Fibroblast of villous mesenchyme (primary cell): ENCODE data around the gene RPS6KC1. TPM values are rescaled to one million over a fixed set of nuclear protein-coding genes. Genes with fewer than 3 reads are reported as not detected.

ENCODE experiments used
- DNase-seq: peaks from one replicate; pipeline ENCODE4 v3.0.0-alpha.2; 2010; ENCODE audit warnings: low read depth
- H3K4me3 ChIP-seq: 2 replicates; pipeline ENCODE4 v1.5.1; 2011; ENCODE audit warnings: low read depth, mild to moderate bottlenecking, low read length
- total RNA-seq: library from RNA; depleted of rRNA; stranded (reverse); fragments of >200 nt; gene quantifications from 2 replicates; pipeline ENCODE4 v1.2.3, GENCODE V29; 2012
- TF ChIP-seq, protein P1 (sequence below): IDR thresholded peaks from 2 replicates; pipeline ENCODE4 v1.5.1; 2012; ENCODE audit warnings: low read depth, mild to moderate bottlenecking, low read length; ENCODE audit not compliant: insufficient read depth

The RPS6KC1 gene
- total RNA-seq, 1 donor = 41.5 TPM

DNA sequence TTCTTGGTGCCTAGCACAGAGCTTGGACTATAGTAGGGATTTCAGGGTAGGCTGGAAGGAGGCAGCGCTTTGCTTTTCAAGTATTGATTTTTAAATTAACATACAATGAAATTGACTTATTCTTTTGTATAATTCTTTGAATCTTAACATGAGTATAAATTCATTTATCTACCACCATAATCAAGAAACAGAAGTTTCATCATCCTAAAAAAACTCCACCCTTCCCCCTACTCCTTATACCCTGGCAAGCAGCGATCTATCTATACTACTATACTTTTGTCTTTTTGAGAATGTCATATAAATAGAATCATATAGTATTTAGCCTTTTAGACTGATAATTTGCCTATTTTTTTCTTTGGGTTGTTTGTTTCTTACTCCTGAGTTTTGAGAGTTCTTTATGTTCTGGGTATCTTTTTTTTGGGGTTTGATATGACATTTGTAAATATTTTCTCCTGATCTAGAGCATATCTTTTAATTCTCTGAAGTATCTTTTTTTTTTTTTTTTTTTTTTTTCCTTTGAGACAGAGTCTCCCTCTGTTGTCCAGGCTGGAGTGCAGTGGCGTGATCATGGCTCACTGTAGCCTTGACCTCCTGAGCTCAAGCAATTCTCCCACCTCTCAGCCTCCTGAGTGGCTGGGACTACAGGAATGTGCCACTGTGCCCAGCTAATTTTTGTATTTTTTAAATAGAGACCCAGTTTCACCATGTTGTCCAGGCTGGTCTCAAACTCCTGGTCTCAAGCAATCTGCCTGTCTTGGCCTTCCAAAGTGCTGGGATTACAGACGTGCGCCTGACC lies 6.4 kb downstream of the RPS6KC1 start:
- TF ChIP-seq, protein P1, sequence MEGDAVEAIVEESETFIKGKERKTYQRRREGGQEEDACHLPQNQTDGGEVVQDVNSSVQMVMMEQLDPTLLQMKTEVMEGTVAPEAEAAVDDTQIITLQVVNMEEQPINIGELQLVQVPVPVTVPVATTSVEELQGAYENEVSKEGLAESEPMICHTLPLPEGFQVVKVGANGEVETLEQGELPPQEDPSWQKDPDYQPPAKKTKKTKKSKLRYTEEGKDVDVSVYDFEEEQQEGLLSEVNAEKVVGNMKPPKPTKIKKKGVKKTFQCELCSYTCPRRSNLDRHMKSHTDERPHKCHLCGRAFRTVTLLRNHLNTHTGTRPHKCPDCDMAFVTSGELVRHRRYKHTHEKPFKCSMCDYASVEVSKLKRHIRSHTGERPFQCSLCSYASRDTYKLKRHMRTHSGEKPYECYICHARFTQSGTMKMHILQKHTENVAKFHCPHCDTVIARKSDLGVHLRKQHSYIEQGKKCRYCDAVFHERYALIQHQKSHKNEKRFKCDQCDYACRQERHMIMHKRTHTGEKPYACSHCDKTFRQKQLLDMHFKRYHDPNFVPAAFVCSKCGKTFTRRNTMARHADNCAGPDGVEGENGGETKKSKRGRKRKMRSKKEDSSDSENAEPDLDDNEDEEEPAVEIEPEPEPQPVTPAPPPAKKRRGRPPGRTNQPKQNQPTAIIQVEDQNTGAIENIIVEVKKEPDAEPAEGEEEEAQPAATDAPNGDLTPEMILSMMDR = no peak
- no peak for DNase-seq
- no peak overlapping the region for H3K4me3 ChIP-seq

DNA sequence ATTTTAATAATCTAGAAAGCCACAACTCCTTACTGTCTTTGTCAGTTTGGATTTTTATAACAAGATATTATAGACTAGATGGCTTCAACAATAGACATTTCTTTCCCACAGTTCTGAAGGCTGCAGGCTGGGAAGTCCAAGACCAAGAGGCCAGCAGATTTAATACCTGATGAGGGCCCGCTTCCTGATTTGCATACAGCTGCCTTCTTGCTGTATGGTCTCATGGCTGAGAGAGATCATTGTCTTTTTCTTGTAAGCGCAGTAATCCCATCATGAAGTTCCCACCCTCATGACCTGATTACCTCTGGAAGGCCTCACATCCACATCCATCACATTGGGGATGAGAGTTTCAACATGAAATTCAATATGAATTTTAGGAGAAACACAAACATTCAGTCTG lies 9.8 kb downstream of the RPS6KC1 start:
- H3K4me3 ChIP-seq = no peak overlapping the region
- TF ChIP-seq, protein P1 = no peak
- no peak for DNase-seq

DNA sequence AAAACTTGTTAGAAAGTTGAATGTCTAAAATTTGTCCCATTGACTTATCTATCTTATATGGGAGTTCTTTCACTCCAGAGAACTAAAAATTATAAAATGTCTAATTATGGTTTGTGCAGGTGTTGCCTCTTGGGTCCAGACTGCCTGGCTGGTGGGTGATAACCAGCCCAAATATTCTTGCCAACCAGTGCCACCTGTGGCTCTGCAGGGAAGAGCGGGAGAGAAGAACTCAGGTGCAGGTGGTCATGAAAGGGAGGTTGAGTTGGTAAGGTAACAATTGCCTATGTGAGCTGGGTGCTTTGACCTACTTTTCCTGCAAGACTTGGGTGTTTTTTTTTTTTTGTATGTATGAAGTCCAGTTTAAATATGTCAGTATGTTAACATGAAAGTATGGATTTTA lies 10.2 kb downstream of the RPS6KC1 start:
- no peak overlapping the region for H3K4me3 ChIP-seq
- TF ChIP-seq, protein P1 = no peak
- no peak for DNase-seq

DNA sequence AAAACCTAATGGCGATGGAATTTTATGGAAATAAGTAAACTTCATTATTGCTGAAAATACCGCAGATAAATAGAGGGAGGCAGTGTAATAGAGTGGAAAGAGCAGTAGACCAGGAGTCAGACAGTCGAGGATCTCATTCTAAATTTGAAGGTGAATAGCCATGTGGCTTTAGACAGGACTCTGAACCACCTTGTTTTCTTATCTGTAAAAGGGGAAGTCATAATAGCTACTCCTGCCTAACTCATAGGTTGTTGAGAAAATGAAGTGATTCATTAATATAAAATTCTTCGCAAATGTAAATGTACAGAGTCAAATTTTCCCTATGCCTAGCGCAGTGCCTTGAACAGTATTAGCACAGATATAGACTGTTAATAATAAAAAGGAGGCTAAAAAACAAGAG lies 14.8 kb downstream of the RPS6KC1 start:
- DNase-seq = no peak
- TF ChIP-seq, protein P1 = no peak
- no peak overlapping the region for H3K4me3 ChIP-seq

DNA sequence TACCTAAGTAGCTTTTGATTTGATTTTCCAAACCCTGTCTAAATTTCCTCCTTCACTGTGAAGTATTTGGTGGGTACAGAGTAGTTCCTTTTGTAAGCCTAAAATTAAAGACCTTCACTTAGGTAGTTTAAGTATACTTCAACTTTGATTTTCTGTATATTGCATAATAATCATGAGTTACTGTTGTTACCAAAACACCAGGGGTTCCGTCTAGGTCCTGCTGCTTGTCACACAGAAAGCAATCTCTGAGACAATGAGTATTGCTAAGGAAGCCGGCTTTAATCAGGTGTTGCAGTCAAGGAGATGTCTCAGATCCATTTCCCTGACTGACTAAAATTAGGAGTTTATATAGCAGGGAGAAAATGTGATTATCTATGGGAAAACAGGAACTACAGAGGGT lies 15.3 kb downstream of the RPS6KC1 start:
- TF ChIP-seq, protein P1 = no peak
- H3K4me3 ChIP-seq = no peak overlapping the region
- no peak for DNase-seq

DNA sequence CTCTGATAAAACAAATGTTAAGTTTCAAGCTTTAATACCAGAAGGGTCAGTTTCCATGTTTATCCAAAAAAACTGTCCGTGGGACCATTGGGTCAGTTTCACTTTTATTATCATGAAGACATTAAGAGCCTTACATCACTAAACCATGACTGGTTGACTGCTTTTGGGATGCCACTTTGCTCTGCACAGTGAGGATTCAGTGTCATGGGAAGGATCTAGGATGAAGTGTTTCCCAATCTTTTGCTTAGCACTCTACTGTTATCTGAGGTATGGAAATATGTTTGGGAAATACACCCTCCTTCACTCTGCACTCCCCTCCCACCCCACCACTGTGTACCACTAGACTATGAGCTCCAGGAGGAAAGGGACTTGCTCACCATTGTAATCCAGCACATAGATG lies 16.3 kb downstream of the RPS6KC1 start:
- no peak overlapping the region for H3K4me3 ChIP-seq
- DNase-seq = peak; percentile 56

More for the DNA sequence above, 16.3 kb downstream of the RPS6KC1 start:
- TF ChIP-seq, protein P1 = no peak
